ENCODE measurements around the gene NDUFAF7.
"Not testable (repeated sequence)": the region's sequence is repeated elsewhere in the genome, so short reads cannot be mapped to it uniquely, and the experiment has no call there.

Gene NDUFAF7

GRCh38 chr2:37219046-37219445, 12.4 kb upstream of the NDUFAF7 start:
- DNase-seq (ENCODE audit: low read depth), result no peak

DNA sequence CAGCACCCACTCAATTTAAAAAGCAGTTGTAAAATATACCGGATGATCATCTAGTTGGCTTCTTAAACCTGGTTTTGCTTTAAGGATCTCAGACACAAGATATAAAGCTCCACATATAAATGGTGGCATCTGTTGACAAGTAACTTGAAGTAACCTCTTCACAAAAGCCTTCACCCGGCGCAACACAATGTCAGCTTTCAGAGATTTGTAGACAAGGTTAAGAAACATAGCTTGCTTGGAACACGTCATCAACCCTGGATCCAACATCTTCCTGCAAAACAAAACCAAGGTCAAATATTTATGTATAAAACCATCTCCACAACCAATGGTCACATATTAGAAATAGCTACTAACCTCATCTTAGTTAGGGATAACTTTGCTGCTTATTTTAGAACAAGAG, 8.3 kb upstream of the NDUFAF7 start:
- DNase-seq (ENCODE audit: low read depth), result no peak

DNA sequence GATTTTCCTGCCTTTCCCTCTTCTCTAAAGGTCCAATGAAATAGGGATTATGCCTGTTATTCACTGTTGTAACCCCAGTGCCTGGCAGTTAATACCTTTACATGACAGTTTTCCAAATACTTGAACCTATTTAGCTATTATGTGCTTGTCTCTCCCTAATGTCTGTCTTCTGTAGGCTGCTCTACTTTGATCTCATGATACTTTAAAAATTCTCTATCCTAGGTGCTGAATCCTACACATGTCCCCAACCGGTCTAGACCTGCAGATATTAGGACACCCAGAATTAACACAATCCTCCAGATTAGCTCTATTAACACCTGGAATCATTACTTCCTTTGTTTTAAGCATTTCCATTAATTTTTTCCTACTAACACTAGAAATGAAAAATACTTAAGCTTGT, 7.4 kb upstream of the NDUFAF7 start:
- no peak for DNase-seq (ENCODE audit: low read depth)

DNA sequence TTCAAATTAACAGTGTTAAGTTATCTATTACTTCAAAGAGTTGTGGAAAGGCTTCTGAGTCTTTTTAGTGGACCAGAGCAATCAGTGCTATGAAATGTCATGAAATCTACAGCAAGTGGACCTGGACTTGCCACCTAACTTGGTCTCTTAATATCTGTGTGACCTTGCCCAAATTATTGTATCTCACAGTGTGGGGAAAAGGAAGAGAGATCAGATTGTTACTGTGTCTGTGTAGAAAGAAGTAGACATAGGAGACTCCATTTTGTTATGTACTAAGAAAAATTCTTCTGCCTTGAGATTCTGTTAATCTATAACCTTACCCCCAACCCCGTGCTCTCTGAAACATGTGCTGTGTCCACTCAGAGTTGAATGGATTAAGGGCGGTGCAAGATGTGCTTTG, 6.3 kb upstream of the NDUFAF7 start:
- DNase-seq (ENCODE audit: low read depth), result not testable (repeated sequence)

- DNase-seq (ENCODE audit: low read depth), result no peak
These were observed 4.6 kb upstream of the NDUFAF7 start for GRCh38 chr2:37226863-37227262.

GRCh38 chr2:37228788-37229187, 2.7 kb upstream of the NDUFAF7 start:
- DNase-seq (ENCODE audit: low read depth), result no peak

GRCh38 chr2:37230581-37230980, 877 bp upstream of the NDUFAF7 start:
- no peak for DNase-seq (ENCODE audit: low read depth)

- DNase-seq (ENCODE audit: low read depth), result peak; percentile 14
These were observed 874 bp downstream of the NDUFAF7 start for GRCh38 chr2:37232131-37232933.

DNA sequence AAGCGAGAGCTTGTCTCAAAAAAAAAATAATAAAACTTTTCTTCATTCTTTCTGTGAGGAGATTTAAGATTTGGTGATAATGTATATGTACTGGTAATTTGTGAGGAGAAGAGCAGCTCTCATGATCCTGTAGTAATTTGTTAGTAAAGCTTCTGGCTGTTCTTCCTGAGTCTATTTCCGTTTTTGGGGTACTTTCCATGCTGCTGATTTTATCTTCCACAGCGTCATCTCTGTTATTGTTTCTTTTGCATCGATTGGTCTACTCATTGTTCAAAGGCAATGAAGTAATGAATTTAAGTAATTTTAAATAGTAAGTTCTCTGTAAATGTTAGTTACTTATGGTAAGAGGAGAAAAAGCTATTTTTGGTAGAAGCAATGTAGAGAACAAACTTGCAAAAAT, 12.0 kb downstream of the NDUFAF7 start:
- DNase-seq (ENCODE audit: low read depth), result no peak

GRCh38 chr2:37244017-37244416, 12.6 kb downstream of the NDUFAF7 start:
- no peak for DNase-seq (ENCODE audit: low read depth)

- DNase-seq (ENCODE audit: low read depth), result no peak
These were observed 13.3 kb downstream of the NDUFAF7 start for GRCh38 chr2:37244755-37245154.

DNA sequence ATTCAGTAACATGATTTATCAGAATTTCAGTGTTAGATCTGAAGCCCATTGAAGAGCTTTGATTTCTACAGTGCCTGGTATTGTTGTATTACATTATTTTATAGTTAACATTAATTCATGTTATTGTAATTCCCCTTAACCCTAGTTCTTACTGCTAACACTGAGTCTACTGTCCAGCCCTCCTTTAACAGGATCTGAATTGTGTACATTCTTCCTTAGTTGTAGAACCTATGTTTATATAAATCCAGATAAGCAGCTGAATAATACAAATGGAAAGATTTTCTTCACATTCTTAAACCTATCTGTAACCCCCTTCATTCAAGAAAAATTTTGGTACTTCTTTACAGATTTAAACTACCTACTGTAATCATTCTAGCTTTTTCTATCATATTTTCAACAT, 14.7 kb downstream of the NDUFAF7 start:
- DNase-seq (ENCODE audit: low read depth), result no peak

GRCh38 chr2:37250869-37251740, 19.6 kb downstream of the NDUFAF7 start:
- no peak for DNase-seq (ENCODE audit: low read depth)

DNA sequence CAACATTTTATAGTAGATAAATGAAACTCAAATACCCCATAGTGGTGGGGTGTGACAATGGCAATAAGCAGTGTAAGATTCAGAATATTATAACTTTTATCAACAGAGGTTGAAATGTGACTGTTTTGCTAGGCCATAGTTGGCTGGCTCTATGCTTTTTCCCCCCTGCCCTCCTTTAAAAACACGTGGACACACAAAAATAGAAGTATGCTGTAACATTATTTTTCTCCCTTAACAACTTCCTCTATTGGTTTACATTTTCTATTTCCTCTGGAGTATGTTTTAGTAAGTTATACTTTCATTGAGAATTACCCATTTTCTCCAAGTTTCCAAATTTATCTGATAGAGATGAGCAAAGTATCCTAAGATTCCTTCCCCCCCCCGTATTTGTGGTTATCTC, 31.1 kb downstream of the NDUFAF7 start:
- no peak for DNase-seq (ENCODE audit: low read depth)

- no peak for DNase-seq (ENCODE audit: low read depth)
These were observed 32.4 kb downstream of the NDUFAF7 start for GRCh38 chr2:37263839-37264238.

GRCh38 chr2:37267685-37268084, 36.2 kb downstream of the NDUFAF7 start:
- DNase-seq (ENCODE audit: low read depth), result no peak

DNA sequence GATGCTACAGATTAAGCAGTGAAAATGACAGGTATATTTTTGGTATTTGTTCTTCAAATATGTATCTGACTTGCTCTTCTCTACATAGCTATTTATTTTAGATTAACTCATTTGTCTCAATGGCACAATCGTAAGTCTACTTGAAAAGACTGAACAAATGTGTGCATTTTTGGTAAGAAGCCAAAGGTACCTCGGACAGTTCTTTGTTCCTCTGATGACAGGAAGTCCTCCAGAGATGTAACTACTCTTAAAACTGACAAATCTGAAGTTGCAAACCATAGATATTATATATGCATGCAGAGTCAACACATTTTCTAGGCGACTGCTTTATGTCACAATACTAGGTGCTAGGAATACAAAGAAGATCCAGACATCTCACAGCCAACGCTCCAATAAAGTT, 36.7 kb downstream of the NDUFAF7 start:
- no peak for DNase-seq (ENCODE audit: low read depth)

GRCh38 chr2:37271376-37272067, 40.1 kb downstream of the NDUFAF7 start:
- no peak for DNase-seq (ENCODE audit: low read depth)

GRCh38 chr2:37274359-37274965, 43.0 kb downstream of the NDUFAF7 start:
- DNase-seq (ENCODE audit: low read depth), result no peak

GRCh38 chr2:37276291-37276690, 44.8 kb downstream of the NDUFAF7 start:
- DNase-seq (ENCODE audit: low read depth), result no peak

- DNase-seq (ENCODE audit: low read depth), result no peak
These were observed 50.5 kb downstream of the NDUFAF7 start for GRCh38 chr2:37281916-37282315.

DNA sequence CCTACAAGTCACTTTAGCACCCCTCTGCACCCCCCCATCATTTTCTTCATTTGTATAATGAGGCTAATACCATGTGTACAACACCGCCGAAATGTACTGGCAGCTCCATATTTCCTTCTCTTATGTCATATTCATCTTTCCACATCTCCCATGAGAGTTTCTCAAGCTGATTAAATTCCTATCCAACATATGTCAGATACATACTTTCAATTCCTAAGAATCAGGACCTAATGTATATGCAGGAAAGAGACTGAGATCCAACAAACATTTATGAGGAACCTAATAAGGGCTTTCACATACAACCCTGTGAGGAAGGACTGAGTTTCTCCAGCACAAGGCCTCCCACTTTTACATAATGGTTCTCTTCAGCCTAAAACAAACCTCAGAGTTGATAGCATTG, 51.3 kb downstream of the NDUFAF7 start:
- no peak for DNase-seq (ENCODE audit: low read depth)

All from GM04504 (cell line).